ENCODE measurements around the gene MRPL54. TPM values are rescaled to one million over a fixed set of nuclear protein-coding genes. Genes with fewer than 3 reads are reported as not detected.

The MRPL54 gene
- total RNA-seq, 3 donors from 2014 or later: 51.6 to 64.9 (median 56.2) TPM

DNA sequence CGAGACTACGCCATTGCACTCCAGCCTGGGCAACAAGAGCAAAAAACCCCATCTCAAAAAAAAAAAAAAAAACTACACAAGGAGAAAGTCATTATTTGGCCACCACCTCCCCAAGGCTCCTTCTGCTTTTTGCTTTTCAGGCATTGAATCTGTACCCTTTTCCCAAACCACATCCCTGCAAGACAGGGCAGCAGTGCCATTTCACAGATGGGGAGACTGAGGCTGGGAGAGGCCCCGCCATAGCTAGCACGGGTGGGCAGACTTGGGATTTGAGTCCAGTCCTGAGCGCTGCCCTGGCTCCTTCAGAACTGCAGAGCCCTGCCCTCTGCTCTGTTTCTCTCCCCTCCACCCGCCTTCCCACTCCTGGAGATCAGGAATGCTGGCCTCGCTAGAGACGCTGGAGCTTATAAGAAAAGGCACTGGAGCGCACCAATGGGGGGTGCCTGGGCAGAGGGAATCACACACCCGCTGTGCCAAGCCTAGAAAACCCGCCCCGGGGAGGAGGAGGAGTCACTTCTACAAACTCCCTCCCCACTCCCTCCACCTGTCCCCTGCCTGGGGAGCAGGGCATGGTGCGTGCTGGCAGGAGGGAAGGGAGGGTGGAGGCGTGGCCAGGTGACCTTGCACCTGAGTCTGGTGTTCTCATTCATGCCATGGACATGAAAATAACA, 36.7 kb upstream of the MRPL54 start:
- H3K9me3 ChIP-seq: no peaks in the 10 kb centered on the region
- intact Hi-C loops (cut with DNase I, micrococcal nuclease): no loop called here
- DNase-seq (peak; percentile 91 to 95 (median 92)), ATAC-seq (peak; percentile 78)
- no peaks in the 10 kb centered on the region for H3K36me3 ChIP-seq (ENCODE audit: low read depth)
- no peak overlapping the region for H3K4me3 ChIP-seq
- TF ChIP-seq, protein P1, sequence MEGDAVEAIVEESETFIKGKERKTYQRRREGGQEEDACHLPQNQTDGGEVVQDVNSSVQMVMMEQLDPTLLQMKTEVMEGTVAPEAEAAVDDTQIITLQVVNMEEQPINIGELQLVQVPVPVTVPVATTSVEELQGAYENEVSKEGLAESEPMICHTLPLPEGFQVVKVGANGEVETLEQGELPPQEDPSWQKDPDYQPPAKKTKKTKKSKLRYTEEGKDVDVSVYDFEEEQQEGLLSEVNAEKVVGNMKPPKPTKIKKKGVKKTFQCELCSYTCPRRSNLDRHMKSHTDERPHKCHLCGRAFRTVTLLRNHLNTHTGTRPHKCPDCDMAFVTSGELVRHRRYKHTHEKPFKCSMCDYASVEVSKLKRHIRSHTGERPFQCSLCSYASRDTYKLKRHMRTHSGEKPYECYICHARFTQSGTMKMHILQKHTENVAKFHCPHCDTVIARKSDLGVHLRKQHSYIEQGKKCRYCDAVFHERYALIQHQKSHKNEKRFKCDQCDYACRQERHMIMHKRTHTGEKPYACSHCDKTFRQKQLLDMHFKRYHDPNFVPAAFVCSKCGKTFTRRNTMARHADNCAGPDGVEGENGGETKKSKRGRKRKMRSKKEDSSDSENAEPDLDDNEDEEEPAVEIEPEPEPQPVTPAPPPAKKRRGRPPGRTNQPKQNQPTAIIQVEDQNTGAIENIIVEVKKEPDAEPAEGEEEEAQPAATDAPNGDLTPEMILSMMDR (IDR thresholded peaks at IDR 0.05): no peak
- H3K4me1 ChIP-seq (ENCODE audit: low read depth): peaks cover 43% of the 10 kb centered on the region

DNA sequence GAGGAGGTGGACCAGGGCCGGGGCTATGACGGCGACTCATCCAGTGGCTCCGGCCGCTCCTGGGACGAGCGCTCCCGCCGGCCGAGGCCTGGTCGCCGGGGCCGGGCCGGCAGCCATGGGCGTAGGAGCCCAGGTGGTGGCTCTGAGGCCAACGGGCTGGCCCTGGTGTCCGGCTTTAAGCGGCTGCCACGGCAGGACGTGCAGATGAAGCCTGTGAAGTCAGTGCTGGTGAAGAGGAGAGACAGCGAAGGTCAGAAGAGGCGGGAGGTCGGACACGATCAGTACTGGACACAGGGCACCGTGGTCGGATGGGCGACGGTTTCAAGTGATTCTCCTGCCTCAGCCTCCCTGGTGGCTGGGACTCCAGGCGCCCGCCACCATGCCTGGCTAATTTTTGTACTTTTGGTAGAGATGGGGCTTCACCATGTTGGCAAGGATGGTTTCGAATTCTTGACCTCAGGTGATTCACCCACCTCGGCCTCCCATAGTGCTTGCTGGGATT, 32.0 kb upstream of the MRPL54 start:
- no peak overlapping the region for H3K4me3 ChIP-seq
- ATAC-seq (no peak), DNase-seq (peak in 1 of 3 donors; percentile 21)
- no peaks in the 10 kb centered on the region for H3K9me3 ChIP-seq
- TF ChIP-seq, protein P1 (IDR thresholded peaks at IDR 0.05): no peak
- H3K4me1 ChIP-seq (ENCODE audit: low read depth): peaks cover 12% of the 10 kb centered on the region
- intact Hi-C loops (cut with DNase I, micrococcal nuclease): no loop called here
- peaks cover 9% of the 10 kb centered on the region for H3K36me3 ChIP-seq (ENCODE audit: low read depth)

DNA sequence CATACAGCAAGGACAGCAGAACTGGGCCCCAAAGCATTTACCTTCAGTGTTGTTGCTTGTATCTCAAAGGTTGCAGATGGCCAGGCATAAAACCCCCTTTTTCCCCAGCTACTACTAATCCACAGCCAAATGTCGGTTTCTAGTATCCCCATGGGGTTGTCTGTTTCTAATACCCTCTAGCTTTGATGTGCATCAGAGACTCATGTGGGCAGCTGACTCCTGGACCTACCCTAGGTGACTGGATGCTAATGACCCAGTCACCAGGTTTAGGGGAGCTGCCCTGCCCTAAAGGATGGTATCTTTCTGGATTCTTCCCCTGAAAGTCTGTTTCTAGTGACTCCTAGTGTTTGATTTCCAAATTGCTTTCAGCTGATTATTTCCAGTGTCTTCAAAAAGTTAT, 30.4 kb upstream of the MRPL54 start:
- no peak for ATAC-seq
- TF ChIP-seq, protein P1 (IDR thresholded peaks at IDR 0.05): no peak
- Histone ChIP-seq H3K9me3 (no peaks in the 10 kb centered on the region), H3K4me1 (ENCODE audit: low read depth) (peaks cover under 1% of the 10 kb centered on the region), H3K36me3 (ENCODE audit: low read depth) (peaks cover 12% of the 10 kb centered on the region), H3K4me3 (no peak overlapping the region)
- intact Hi-C loops (cut with DNase I, micrococcal nuclease): no loop called here
- no peak for DNase-seq

DNA sequence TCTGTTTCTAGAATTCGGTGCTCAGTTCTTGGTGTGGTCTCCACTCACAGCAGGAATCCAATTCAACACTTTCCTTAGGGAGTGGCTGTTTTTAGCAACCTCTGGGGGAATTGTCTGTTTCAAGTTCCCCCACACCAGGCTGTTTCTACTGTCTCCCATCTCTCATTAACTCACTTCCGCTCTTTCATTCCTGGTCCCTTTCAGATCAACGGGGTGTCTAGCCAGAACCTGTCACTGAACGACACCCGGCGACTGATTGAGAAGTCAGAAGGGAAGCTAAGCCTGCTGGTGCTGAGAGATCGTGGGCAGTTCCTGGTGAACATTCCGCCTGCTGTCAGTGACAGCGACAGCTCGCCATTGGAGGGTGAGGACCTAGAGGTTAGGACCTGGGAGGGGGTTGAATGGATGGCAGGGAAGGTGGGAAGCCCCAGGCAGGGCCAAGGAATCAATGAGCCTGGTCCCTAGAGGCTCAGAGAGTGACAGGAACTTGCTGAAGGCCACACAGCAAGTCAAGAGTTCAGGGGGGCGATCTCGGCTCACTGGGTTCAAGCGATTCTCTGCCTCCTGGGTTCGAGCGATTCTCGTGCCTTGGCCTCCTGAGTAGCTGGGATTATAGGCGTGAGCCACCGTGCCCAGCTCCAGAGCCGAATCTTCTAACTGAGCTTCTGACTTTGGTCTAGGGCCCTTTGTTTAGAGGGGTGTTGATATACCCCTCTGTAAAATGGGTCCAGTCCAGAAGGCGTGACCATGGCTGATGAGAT, 28.8 kb upstream of the MRPL54 start:
- Histone ChIP-seq H3K4me1 (ENCODE audit: low read depth) (no peaks in the 10 kb centered on the region), H3K4me3 (no peak overlapping the region), H3K36me3 (ENCODE audit: low read depth) (peaks cover 12% of the 10 kb centered on the region), H3K9me3 (no peaks in the 10 kb centered on the region)
- intact Hi-C loops (cut with DNase I, micrococcal nuclease): no loop called here
- no peak for DNase-seq
- TF ChIP-seq, protein P1 (IDR thresholded peaks at IDR 0.05): no peak
- ATAC-seq: no peak

DNA sequence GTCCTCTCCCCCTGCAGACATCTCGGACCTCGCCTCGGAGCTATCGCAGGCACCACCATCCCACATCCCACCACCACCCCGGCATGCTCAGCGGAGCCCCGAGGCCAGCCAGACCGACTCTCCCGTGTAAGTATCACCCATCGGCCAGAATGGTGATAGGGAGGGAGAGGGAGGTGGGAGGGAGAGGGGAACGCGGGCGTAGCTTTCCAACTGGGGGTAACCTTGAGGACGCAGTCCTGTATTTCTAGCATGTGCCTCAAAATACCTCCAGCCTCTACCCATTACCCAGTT, 28.2 kb upstream of the MRPL54 start:
- DNase-seq: no peak
- ATAC-seq: no peak
- TF ChIP-seq, protein P1 (IDR thresholded peaks at IDR 0.05): no peak
- Histone ChIP-seq H3K4me3 (no peak overlapping the region), H3K9me3 (no peaks in the 10 kb centered on the region), H3K36me3 (ENCODE audit: low read depth) (peaks cover 12% of the 10 kb centered on the region), H3K4me1 (ENCODE audit: low read depth) (no peaks in the 10 kb centered on the region)
- intact Hi-C loops (cut with DNase I, micrococcal nuclease): no loop called here
